Keratinocyte (primary cell): ENCODE results near the gene PAGE4. TPM values are rescaled to one million over a fixed set of nuclear protein-coding genes. Genes with fewer than 3 reads are reported as not detected.

Source experiments
- DNase-seq: peaks from one replicate; pipeline ENCODE4 v3.0.0-alpha.2; 2011; ENCODE audit warnings: low read depth, missing footprints, low spot score
- FAIRE-seq: peaks from 2 replicates; lab custom pipeline; 2011; peaks lifted over from hg19 to GRCh38; lab: Jason Lieb, UNC
- H2AFZ ChIP-seq: 2 replicates; pipeline ENCODE4 v1.6.0; 2012; ENCODE audit warnings: low read length, control low read depth, inconsistent platforms; ENCODE audit not compliant: control insufficient read depth
- H3K27ac ChIP-seq: 2 replicates; pipeline ENCODE4 v1.5.1; 2011; ENCODE audit warnings: low read length; ENCODE audit not compliant: control insufficient read depth, insufficient read depth
- H3K27me3 ChIP-seq: 3 replicates; pipeline ENCODE4 v1.6.0; 2011; ENCODE audit warnings: low read length; ENCODE audit not compliant: control insufficient read depth, insufficient read depth; ENCODE audit errors: extremely low read depth
- H3K36me3 ChIP-seq, 2 experiments: 2 replicates in 1 of 2; 3 replicates in 1 of 2; pipeline ENCODE4 v1.5.1; 2011; ENCODE audit warnings: low read length in 2 of 2, mild to moderate bottlenecking in 1 of 2; ENCODE audit not compliant: control insufficient read depth in 2 of 2, insufficient read depth in 2 of 2; ENCODE audit errors: extremely low read depth in 1 of 2
- H3K4me1 ChIP-seq: 3 replicates; pipeline ENCODE4 v1.5.1; 2011; ENCODE audit warnings: low read length; ENCODE audit not compliant: control insufficient read depth, insufficient read depth; ENCODE audit errors: extremely low read depth
- H3K4me2 ChIP-seq: 3 replicates; pipeline ENCODE4 v1.6.0; 2011; ENCODE audit warnings: low read depth, low read length; ENCODE audit not compliant: control insufficient read depth, insufficient read depth; ENCODE audit errors: extremely low read depth
- H3K4me3 ChIP-seq, 3 experiments: fragments of 200-600 bp in 1 of 3; sonication (generic) in 1 of 3; 2 replicates in 2 of 3; 3 replicates in 1 of 3; pipeline ENCODE4 v1.5.1; 2011 to 2016; ENCODE audit warnings: low read length in 3 of 3, mild to moderate bottlenecking in 3 of 3, control low read depth in 2 of 3, inconsistent platforms in 1 of 3, low read depth in 1 of 3, mixed read lengths in 1 of 3, mixed run types in 1 of 3, moderate library complexity in 1 of 3; ENCODE audit not compliant: control insufficient read depth in 2 of 3, insufficient read depth in 2 of 3; ENCODE audit errors: extremely low read depth in 1 of 3
- H3K79me2 ChIP-seq: 2 replicates; pipeline ENCODE4 v1.6.0; 2012; ENCODE audit warnings: low read length; ENCODE audit not compliant: control insufficient read depth, insufficient read depth
- H3K9ac ChIP-seq: 3 replicates; pipeline ENCODE4 v1.6.0; 2011; ENCODE audit warnings: low read length; ENCODE audit not compliant: control insufficient read depth, insufficient read depth; ENCODE audit errors: extremely low read depth
- H3K9me1 ChIP-seq: 3 replicates; pipeline ENCODE4 v1.6.0; 2011; ENCODE audit warnings: low read length; ENCODE audit not compliant: control insufficient read depth, insufficient read depth; ENCODE audit errors: extremely low read depth
- H3K9me3 ChIP-seq: 2 replicates; pipeline ENCODE4 v1.5.1; 2012; ENCODE audit warnings: low read depth, low read length; ENCODE audit not compliant: control insufficient read depth
- H4K20me1 ChIP-seq: 3 replicates; pipeline ENCODE4 v1.6.0; 2011; ENCODE audit warnings: low read length; ENCODE audit not compliant: control insufficient read depth, insufficient read depth; ENCODE audit errors: extremely low read depth
- CTCF ChIP-seq, 3 experiments: IDR thresholded peaks in 1 of 3; conservative IDR thresholded peaks in 1 of 3; optimal IDR thresholded peaks in 1 of 3; 2 replicates in 2 of 3; 3 replicates in 1 of 3; pipeline versions ENCODE3 to v1.5.1; 2011; ENCODE audit warnings: low read length in 3 of 3, mild to moderate bottlenecking in 3 of 3, moderate library complexity in 2 of 3, control low read depth in 1 of 3, inconsistent platforms in 1 of 3; ENCODE audit not compliant: insufficient read depth in 2 of 3; ENCODE audit errors: extremely low read depth in 1 of 3
- EZH2 ChIP-seq: IDR thresholded peaks from one replicate; pipeline ENCODE4 v1.6.1; 2012; ENCODE audit warnings: inconsistent platforms, mild to moderate bottlenecking, low read length, moderate library complexity
- dilution Hi-C: fragments of 300-500 bp; cut with MboI; formaldehyde crosslinking; loops from one replicate; pipeline ENCODE4 v1.7.0; 2020; ENCODE audit warnings: low sequenced_read_pairs; ENCODE audit not compliant: extremely low pct_ligation_motif_present
- polyA plus RNA-seq, 5 experiments: library from polyadenylated mRNA; depleted of rRNA in 3 of 5; stranded (reverse) in 3 of 5; stranded (forward) in 1 of 5; unstranded in 1 of 5; fragments of >200 nt; gene quantifications; 1 replicate in 1 of 5; 2 replicates in 3 of 5; 3 replicates in 1 of 5; pipeline versions ENCODE4 v1.2.1 to v1.2.3, GENCODE V29; 2011 to 2012; ENCODE audit warnings: missing spikeins in 2 of 5, low read depth in 1 of 5, low replicate concordance in 1 of 5

Gene PAGE4
- polyA plus RNA-seq, 1 donor (not counting 4 experiments of a cell fraction or from before 2014, with no cell fraction given), result not detected

- no peak for TF ChIP-seq CTCF (optimal IDR thresholded peaks at IDR 0.05 in 1 of 3, IDR thresholded peaks at IDR 0.05 in 1 of 3, conservative IDR thresholded peaks at IDR 0.05 in 1 of 3; ENCODE audit: extremely low read depth in 1 of 3, insufficient read depth in 2 of 3, low read length in 3 of 3)
- no peak overlapping the region for H2AFZ ChIP-seq
- FAIRE-seq (no peak), DNase-seq (no peak)
- no peak overlapping the region for H3K9ac ChIP-seq
- H4K20me1 ChIP-seq, result no peaks in the 10 kb centered on the region
- H3K27me3 ChIP-seq, result no peaks in the 10 kb centered on the region
- H3K4me1 ChIP-seq, result no peaks in the 10 kb centered on the region
- dilution Hi-C loops, result no loop called here
- no peak overlapping the region for H3K4me3 ChIP-seq
- H3K36me3 ChIP-seq, result no peaks in the 10 kb centered on the region
- no peaks in the 10 kb centered on the region for H3K9me1 ChIP-seq
- H3K79me2 ChIP-seq, result no peaks in the 10 kb centered on the region
- no peak overlapping the region for H3K27ac ChIP-seq
- no peaks in the 10 kb centered on the region for H3K9me3 ChIP-seq
- no peak overlapping the region for H3K4me2 ChIP-seq
Measured at GRCh38 chrX:49868739-49869138, 39.6 kb downstream of the PAGE4 start.

- Histone ChIP-seq H3K27me3 (no peaks in the 10 kb centered on the region), H3K9me3 (no peaks in the 10 kb centered on the region), H2AFZ (no peak overlapping the region), H4K20me1 (no peaks in the 10 kb centered on the region), H3K9ac (no peak overlapping the region), H3K4me2 (no peak overlapping the region), H3K27ac (no peak overlapping the region), H3K4me1 (no peaks in the 10 kb centered on the region), H3K36me3 (no peaks in the 10 kb centered on the region), H3K4me3 (no peak overlapping the region), H3K9me1 (no peaks in the 10 kb centered on the region), H3K79me2 (no peaks in the 10 kb centered on the region)
- peak; percentile 52 for FAIRE-seq
- no peak for TF ChIP-seq EZH2
- TF ChIP-seq CTCF (optimal IDR thresholded peaks at IDR 0.05 in 1 of 3, IDR thresholded peaks at IDR 0.05 in 1 of 3, conservative IDR thresholded peaks at IDR 0.05 in 1 of 3; ENCODE audit: extremely low read depth in 1 of 3, insufficient read depth in 2 of 3, low read length in 3 of 3), result peak; percentile 38 to 47 (median 43)
- DNase-seq, result no peak
- dilution Hi-C loops, result no loop called here
Measured at GRCh38 chrX:49876750-49877149, 47.6 kb downstream of the PAGE4 start.
